ENCODE results near the gene NOL7.
A peak's percentile ranks its signal among the peaks of the same experiment; 100 is the strongest.

- TF ChIP-seq CTCF (conservative IDR thresholded peaks at IDR 0.05; ENCODE audit: low read depth, low read length) (peak; percentile 12; the same call in 1 of the 2 replicates), EZH2 (IDR thresholded peaks at IDR 0.05; ENCODE audit: low read length, unreplicated experiment) (no peak), EZH2phosphoT487 (IDR thresholded peaks at IDR 0.05; ENCODE audit: borderline replicate concordance, low read length) (no peak)
These were observed 1.9 kb downstream of the NOL7 start for GRCh38 chr6:13617066-13617465.

All from PC-3 (cell line).